ENCODE results near the gene NAP1L4.

The NAP1L4 gene

GRCh38 chr11:2992997-2993325, 832 bp upstream of the NAP1L4 start:
- no peak for DNase-seq

GRCh38 chr11:2991452-2992233, 486 bp downstream of the NAP1L4 start:
- DNase-seq = no peak

GRCh38 chr11:2990617-2991451, 1.3 kb downstream of the NAP1L4 start:
- DNase-seq = peak; percentile 40

GRCh38 chr11:2989551-2989950, 2.6 kb downstream of the NAP1L4 start:
- peak; percentile 16 for DNase-seq

- peak; percentile 20 for DNase-seq
Observed at GRCh38 chr11:2989006-2989405, 3.1 kb downstream of the NAP1L4 start.

- DNase-seq = peak; percentile 35
Observed at GRCh38 chr11:2987881-2988861, 4.0 kb downstream of the NAP1L4 start.

GRCh38 chr11:2983908-2984307, 8.2 kb downstream of the NAP1L4 start:
- no peak for DNase-seq

GRCh38 chr11:2982214-2982613, 9.9 kb downstream of the NAP1L4 start:
- no peak for DNase-seq

- no peak for DNase-seq
Observed at GRCh38 chr11:2981130-2981529, 11.0 kb downstream of the NAP1L4 start.

- no peak for DNase-seq
Observed at GRCh38 chr11:2980168-2980840, 11.8 kb downstream of the NAP1L4 start.

- DNase-seq = no peak
Observed at GRCh38 chr11:2977113-2977512, 15.0 kb downstream of the NAP1L4 start.

- no peak for DNase-seq
Observed at GRCh38 chr11:2976294-2977063, 15.7 kb downstream of the NAP1L4 start.

- DNase-seq = peak; percentile 62
Observed at GRCh38 chr11:2975594-2975993, 16.5 kb downstream of the NAP1L4 start.

GRCh38 chr11:2974272-2974671, 17.9 kb downstream of the NAP1L4 start:
- DNase-seq = no peak

- DNase-seq = no peak
Observed at GRCh38 chr11:2968341-2968900, 23.7 kb downstream of the NAP1L4 start.

- no peak for DNase-seq
Observed at GRCh38 chr11:2964782-2965181, 27.3 kb downstream of the NAP1L4 start.

- DNase-seq = no peak
Observed at GRCh38 chr11:2963761-2964160, 28.4 kb downstream of the NAP1L4 start.

GRCh38 chr11:2963112-2963754, 28.9 kb downstream of the NAP1L4 start:
- no peak for DNase-seq

GRCh38 chr11:2961080-2961479, 31.0 kb downstream of the NAP1L4 start:
- no peak for DNase-seq

- no peak for DNase-seq
Observed at GRCh38 chr11:2960139-2960538, 32.0 kb downstream of the NAP1L4 start.

- DNase-seq = no peak
Observed at GRCh38 chr11:2958251-2958650, 33.9 kb downstream of the NAP1L4 start.
